ENCODE measurements around the gene TTC13.

Gene TTC13

GRCh38 chr1:230868736-230869385 is 109.8 kb downstream of the TTC13 start:
- TF ChIP-seq CTCF (conservative IDR thresholded peaks at IDR 0.05; ENCODE audit: low read depth): no peak
- ChIA-PET CTCF (no interaction called here), POLR2A (ENCODE audit: low non-redundant PET) (interaction anchor here (0.6 kb wide), 1 partner anchor 341 kb away, joined by 5 read pairs; no protein-coding TSS in a partner anchor)
- H3K27ac ChIP-seq: peak overlapping the region; percentile 26; the same call in 1 of the 2 replicates
- no peak for DNase-seq (ENCODE audit: low spot score)

GRCh38 chr1:230867903-230868735 is 110.5 kb downstream of the TTC13 start, which contains the start of gene C1orf198:
C1orf198 (minus strand) TSS chr1:230868521; CDS start chr1:230868512, 9 bp downstream.
- CTCF ChIA-PET: interaction anchor here (0.6 kb wide), 1 partner anchor 67 kb away, joined by 3 read pairs; no protein-coding TSS in a partner anchor
- no peak for TF ChIP-seq CTCF (conservative IDR thresholded peaks at IDR 0.05; ENCODE audit: low read depth)

GRCh38 chr1:230867101-230867902 is 111.4 kb downstream of the TTC13 start:
- ChIA-PET CTCF (interaction anchor here (0.6 to 1.2 kb wide), 2 partner anchors 68 to 69 kb away, joined by 3 to 7 read pairs; no protein-coding TSS in a partner anchor), POLR2A (ENCODE audit: low non-redundant PET) (interaction anchor here (0.6 kb wide), 1 partner anchor 64 kb away, joined by 4 read pairs; no protein-coding TSS in a partner anchor)
- H3K27ac ChIP-seq: no peak overlapping the region
- no peak for TF ChIP-seq CTCF (conservative IDR thresholded peaks at IDR 0.05; ENCODE audit: low read depth)
- DNase-seq (ENCODE audit: low spot score): no peak

More at GRCh38 chr1:230867903-230868735, 110.5 kb downstream of the TTC13 start, which contains the start of gene C1orf198:
- DNase-seq (ENCODE audit: low spot score): peak; percentile 74
- POLR2A ChIA-PET (ENCODE audit: low non-redundant PET): no interaction called here
- H3K27ac ChIP-seq: peak within 1 kb of the TSS; percentile 26; the same call in 1 of the 2 replicates

- POLR2A ChIA-PET (ENCODE audit: low non-redundant PET): interaction anchor here (0.6 kb wide), 1 partner anchor 63 kb away, joined by 4 read pairs; no protein-coding TSS in a partner anchor
- CTCF ChIA-PET: interaction anchor here (1.2 kb wide), 1 partner anchor 68 kb away, joined by 7 read pairs; no protein-coding TSS in a partner anchor
- no peak overlapping the region for H3K27ac ChIP-seq
- DNase-seq (ENCODE audit: low spot score): no peak
- no peak for TF ChIP-seq CTCF (conservative IDR thresholded peaks at IDR 0.05; ENCODE audit: low read depth)
Observed at GRCh38 chr1:230866171-230867070, 112.2 kb downstream of the TTC13 start.

GRCh38 chr1:230865062-230865817 is 113.4 kb downstream of the TTC13 start:
- no peak overlapping the region for H3K27ac ChIP-seq
- no peak for TF ChIP-seq CTCF (conservative IDR thresholded peaks at IDR 0.05; ENCODE audit: low read depth)
- ChIA-PET CTCF (interaction anchor here (0.6 kb wide), 1 partner anchor 30 kb away, joined by 5 read pairs; no protein-coding TSS in a partner anchor), POLR2A (ENCODE audit: low non-redundant PET) (no interaction called here)
- no peak for DNase-seq (ENCODE audit: low spot score)
